Natural killer cell treated with Interleukin-12 subunit alpha and Interleukin-12 subunit beta and Interleukin-15 and Interleukin-18, amount 100 ng/mL, for 72 hours (primary cell): ENCODE data around the gene SMIM5. TPM values are rescaled to one million over a fixed set of nuclear protein-coding genes. Genes with fewer than 3 reads are reported as not detected.
A peak's percentile ranks its signal among the peaks of the same experiment; 100 is the strongest.

Experiments used
- ATAC-seq, 2 donors: fragments of 150-1000 bp; cut with Tn5 transposase in 1 of 2; sonication (Bioruptor Pico), chemical (Tn5 transposase) in 1 of 2; 2 replicates each; pipeline ENCODE4 v1.10.0; 2021
- DNase-seq: peaks from one replicate; pipeline ENCODE4 v3.0.0; 2022; ENCODE audit warnings: low spot score
- H3K27ac Mint-ChIP-seq, 2 donors: 1 replicate in 1 of 2; 2 replicates in 1 of 2; pipeline ENCODE4 v1.8.0; 2022; ENCODE audit warnings: mixed read lengths in 2 of 2, mild to moderate bottlenecking in 1 of 2, moderate library complexity in 1 of 2
- H3K27me3 Mint-ChIP-seq, 2 donors: 1 replicate in 1 of 2; 2 replicates in 1 of 2; pipeline ENCODE4 v1.8.0; 2022; ENCODE audit warnings: mixed read lengths in 2 of 2
- H3K36me3 Mint-ChIP-seq: one replicate; pipeline ENCODE4 v1.8.0; 2022; ENCODE audit warnings: mixed read lengths
- H3K4me1 Mint-ChIP-seq, 2 donors: 1 replicate in 1 of 2; 2 replicates in 1 of 2; pipeline ENCODE4 v1.8.0; 2022; ENCODE audit warnings: low read depth in 2 of 2, mixed read lengths in 2 of 2, mild to moderate bottlenecking in 1 of 2
- H3K4me3 Mint-ChIP-seq: one replicate; pipeline ENCODE4 v1.8.0; 2022; ENCODE audit warnings: mixed read lengths
- H3K9me3 Mint-ChIP-seq: 2 replicates; pipeline ENCODE4 v1.8.0; 2022; ENCODE audit warnings: mixed read lengths
- total RNA-seq, 2 donors: library from RNA; stranded (reverse); gene quantifications; one replicate each; pipeline ENCODE4 v1.2.3, GENCODE V29; 2022

SMIM5 gene
- total RNA-seq, 2 donors from 2014 or later: 0.29 to 0.36 TPM

GRCh38 chr17:75624714-75625345 is 8.4 kb upstream of the SMIM5 start:
- H3K27ac Mint-ChIP-seq: no peak overlapping the region
- H3K9me3 Mint-ChIP-seq: no peaks in the 10 kb centered on the region
- H3K4me1 Mint-ChIP-seq: peaks cover 0 to 2% of the 10 kb centered on the region in 2 donors
- no peak overlapping the region for H3K4me3 Mint-ChIP-seq
- ATAC-seq (no peak), DNase-seq (no peak)
- no peaks in the 10 kb centered on the region for H3K36me3 Mint-ChIP-seq
- H3K27me3 Mint-ChIP-seq: no peaks in the 10 kb centered on the region

GRCh38 chr17:75625813-75626486 is 7.3 kb upstream of the SMIM5 start:
- ATAC-seq: peak in 1 of 2 donors; percentile 22

GRCh38 chr17:75626496-75627038 is 6.7 kb upstream of the SMIM5 start:
- ATAC-seq (no peak), DNase-seq (no peak)
- H3K27ac Mint-ChIP-seq: no peak overlapping the region
- H3K9me3 Mint-ChIP-seq: no peaks in the 10 kb centered on the region
- no peak overlapping the region for H3K4me3 Mint-ChIP-seq
- H3K36me3 Mint-ChIP-seq: no peaks in the 10 kb centered on the region
- H3K27me3 Mint-ChIP-seq: no peaks in the 10 kb centered on the region
- peaks cover 0 to 2% of the 10 kb centered on the region in 2 donors for H3K4me1 Mint-ChIP-seq

More at GRCh38 chr17:75625813-75626486, 7.3 kb upstream of the SMIM5 start:
- DNase-seq: no peak
- H3K4me1 Mint-ChIP-seq: peaks cover 0 to 2% of the 10 kb centered on the region in 2 donors
- no peaks in the 10 kb centered on the region for H3K9me3 Mint-ChIP-seq
- no peak overlapping the region for H3K27ac Mint-ChIP-seq
- no peaks in the 10 kb centered on the region for H3K27me3 Mint-ChIP-seq
- no peak overlapping the region for H3K4me3 Mint-ChIP-seq
- H3K36me3 Mint-ChIP-seq: no peaks in the 10 kb centered on the region

- Mint-ChIP-seq H3K4me1 (peaks cover 0 to 2% of the 10 kb centered on the region in 2 donors), H3K9me3 (no peaks in the 10 kb centered on the region), H3K27me3 (no peaks in the 10 kb centered on the region), H3K36me3 (no peaks in the 10 kb centered on the region), H3K27ac (no peak overlapping the region), H3K4me3 (no peak overlapping the region)
- DNase-seq (no peak), ATAC-seq (no peak)
Observed at GRCh38 chr17:75627094-75627493, 6.1 kb upstream of the SMIM5 start.

- no peak overlapping the region for H3K27ac Mint-ChIP-seq
- ATAC-seq (no peak), DNase-seq (no peak)
- H3K36me3 Mint-ChIP-seq: no peaks in the 10 kb centered on the region
- H3K4me1 Mint-ChIP-seq: no peaks in the 10 kb centered on the region
- no peaks in the 10 kb centered on the region for H3K9me3 Mint-ChIP-seq
- no peaks in the 10 kb centered on the region for H3K27me3 Mint-ChIP-seq
- H3K4me3 Mint-ChIP-seq: no peak overlapping the region
Observed at GRCh38 chr17:75628425-75628824, 4.8 kb upstream of the SMIM5 start.

GRCh38 chr17:75629157-75629556 is 4.1 kb upstream of the SMIM5 start:
- no peaks in the 10 kb centered on the region for H3K36me3 Mint-ChIP-seq
- H3K4me3 Mint-ChIP-seq: no peak overlapping the region
- H3K4me1 Mint-ChIP-seq: peaks cover 0 to 3% of the 10 kb centered on the region in 2 donors
- ATAC-seq (no peak), DNase-seq (no peak)
- no peaks in the 10 kb centered on the region for H3K27me3 Mint-ChIP-seq
- H3K9me3 Mint-ChIP-seq: no peaks in the 10 kb centered on the region
- no peak overlapping the region for H3K27ac Mint-ChIP-seq

GRCh38 chr17:75630071-75630917 is 2.9 kb upstream of the SMIM5 start:
- DNase-seq (no peak), ATAC-seq (no peak)
- Mint-ChIP-seq H3K4me3 (no peak overlapping the region), H3K4me1 (peaks cover 0 to 3% of the 10 kb centered on the region in 2 donors), H3K27ac (no peak overlapping the region), H3K9me3 (no peaks in the 10 kb centered on the region), H3K27me3 (no peaks in the 10 kb centered on the region), H3K36me3 (no peaks in the 10 kb centered on the region)

DNA sequence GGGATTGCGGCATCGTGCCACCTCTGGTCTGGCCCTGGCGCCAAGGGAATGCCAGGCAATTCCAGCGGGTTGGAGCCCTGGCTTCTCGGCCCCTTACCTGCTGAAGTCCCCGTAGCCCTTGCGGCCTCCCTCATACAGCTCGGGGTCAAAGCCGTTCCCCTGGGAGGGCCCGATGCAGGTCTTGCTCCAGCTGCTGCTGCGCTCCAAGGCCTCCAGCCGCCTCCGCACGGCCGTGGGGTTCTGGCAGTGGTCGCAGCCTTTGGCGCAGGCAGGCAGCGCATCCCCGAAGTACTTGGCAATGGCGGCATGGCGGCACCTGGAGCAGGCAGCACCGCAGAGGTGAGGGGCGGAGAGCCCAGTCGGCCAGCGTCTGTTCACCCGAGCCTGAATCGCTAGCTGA is 1.9 kb upstream of the SMIM5 start:
- H3K27me3 Mint-ChIP-seq: no peaks in the 10 kb centered on the region
- peaks cover 0 to 3% of the 10 kb centered on the region in 2 donors for H3K4me1 Mint-ChIP-seq
- H3K4me3 Mint-ChIP-seq: no peak overlapping the region
- DNase-seq (no peak), ATAC-seq (no peak)
- no peaks in the 10 kb centered on the region for H3K36me3 Mint-ChIP-seq
- H3K27ac Mint-ChIP-seq: no peak overlapping the region
- no peaks in the 10 kb centered on the region for H3K9me3 Mint-ChIP-seq

- ATAC-seq (no peak), DNase-seq (no peak)
- Mint-ChIP-seq H3K27me3 (no peaks in the 10 kb centered on the region), H3K9me3 (no peaks in the 10 kb centered on the region), H3K36me3 (no peaks in the 10 kb centered on the region), H3K4me1 (peaks cover 0 to 3% of the 10 kb centered on the region in 2 donors), H3K4me3 (no peak overlapping the region), H3K27ac (no peak overlapping the region)
Observed at GRCh38 chr17:75632428-75632827, 806 bp upstream of the SMIM5 start.

- Mint-ChIP-seq H3K4me3 (no peak overlapping the region), H3K36me3 (no peaks in the 10 kb centered on the region), H3K9me3 (no peaks in the 10 kb centered on the region), H3K4me1 (peaks cover 0 to 3% of the 10 kb centered on the region in 2 donors), H3K27me3 (no peaks in the 10 kb centered on the region), H3K27ac (no peak overlapping the region)
- DNase-seq: no peak
- no peak for ATAC-seq
Observed at GRCh38 chr17:75633486-75634375, 497 bp downstream of the SMIM5 start.

DNA sequence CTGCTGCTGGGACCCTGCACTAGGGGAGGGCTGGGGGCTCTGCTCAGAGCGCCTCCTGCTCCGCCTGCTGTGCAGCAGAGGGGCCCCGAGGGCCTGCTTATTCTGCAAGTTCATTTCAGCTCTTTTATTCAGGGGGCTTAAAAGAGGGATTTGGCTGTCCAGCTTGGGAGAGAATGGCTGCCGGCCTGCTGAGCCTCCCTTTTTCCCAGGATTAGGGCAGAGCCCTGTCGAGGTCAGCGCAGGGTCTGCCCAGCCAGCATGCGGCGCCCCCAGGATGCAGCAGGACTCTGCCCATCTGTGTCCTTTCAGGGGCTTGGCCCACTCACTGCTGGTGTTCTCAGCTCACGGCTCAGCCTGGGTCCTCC is 1.1 kb downstream of the SMIM5 start:
- DNase-seq: peak; percentile 37
- ATAC-seq: no peak
- H3K4me3 Mint-ChIP-seq: no peak overlapping the region
- H3K36me3 Mint-ChIP-seq: no peaks in the 10 kb centered on the region
- no peaks in the 10 kb centered on the region for H3K27me3 Mint-ChIP-seq
- peaks cover 0 to 3% of the 10 kb centered on the region in 2 donors for H3K4me1 Mint-ChIP-seq
- H3K9me3 Mint-ChIP-seq: no peaks in the 10 kb centered on the region
- no peak overlapping the region for H3K27ac Mint-ChIP-seq

DNA sequence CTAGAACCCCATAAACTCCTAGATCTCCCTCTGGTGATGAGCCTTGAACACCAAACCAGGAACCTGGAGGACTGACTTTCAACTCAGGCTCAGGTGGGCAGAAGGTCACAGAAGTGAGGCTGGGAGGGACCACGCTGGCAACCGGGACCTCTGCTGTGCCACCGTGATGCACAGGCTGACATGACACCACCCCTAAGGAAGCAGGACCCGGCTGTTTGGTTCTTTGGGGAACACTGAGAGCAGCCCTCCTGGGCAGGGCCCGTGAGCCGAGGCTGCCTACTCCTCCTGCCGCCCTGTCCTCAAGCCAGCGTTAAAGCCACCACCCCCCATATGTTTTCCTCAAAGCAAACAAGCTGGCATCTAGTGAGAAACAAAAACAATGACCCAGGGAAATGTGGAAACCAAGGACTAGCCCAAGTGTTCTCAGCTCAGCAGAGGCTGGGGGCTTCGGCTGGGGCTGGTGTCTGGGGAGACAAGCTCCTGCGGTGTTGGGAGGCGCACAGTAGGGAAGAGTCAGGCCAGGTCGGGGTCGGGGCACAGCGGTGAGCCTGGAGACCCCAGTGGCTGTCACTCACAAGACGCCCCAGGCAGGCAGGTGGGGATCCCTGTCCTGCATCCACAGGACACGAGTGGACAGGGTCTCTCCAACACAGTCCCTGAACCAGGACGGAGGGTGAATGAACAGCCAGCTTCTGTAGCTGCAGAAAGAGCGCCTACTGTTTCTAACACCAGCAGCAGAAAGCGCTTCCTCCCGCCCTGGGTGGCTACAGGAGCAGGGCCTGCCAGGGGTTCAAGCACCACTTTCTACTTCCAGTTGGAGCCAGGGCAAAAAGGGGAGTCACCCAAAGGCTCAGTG is 1.7 kb downstream of the SMIM5 start:
- no peak overlapping the region for H3K27ac Mint-ChIP-seq
- no peak overlapping the region for H3K4me3 Mint-ChIP-seq
- no peaks in the 10 kb centered on the region for H3K36me3 Mint-ChIP-seq
- ATAC-seq (no peak), DNase-seq (no peak)
- no peaks in the 10 kb centered on the region for H3K27me3 Mint-ChIP-seq
- peaks cover 0 to 3% of the 10 kb centered on the region in 2 donors for H3K4me1 Mint-ChIP-seq
- H3K9me3 Mint-ChIP-seq: no peaks in the 10 kb centered on the region
